Measurements from ENCODE around the gene BRINP2. TPM values are rescaled to one million over a fixed set of nuclear protein-coding genes. Genes with fewer than 3 reads are reported as not detected.

BRINP2 gene
- total and polyA plus RNA-seq, 2 of the 13 experiments (the other 11 are each of a cell fraction or from before 2014, with no cell fraction given), result 0.08 to 0.20 TPM

- 1% methylated on average over 4 of the region's 4 CpGs for WGBS (ENCODE audit: low lambda C conversion rate)
- no peaks in the 10 kb centered on the region for H3K36me3 ChIP-seq (replicated peaks in 1 of 2; ENCODE audit: control insufficient read depth in 1 of 2, insufficient read depth in 2 of 2, low read length in 2 of 2)
- no TSS peak for BruUV-seq (replicated peaks)
- no peak overlapping the region for H2AFZ ChIP-seq (ENCODE audit: low read length)
- TF ChIP-seq YEATS2 (CRISPR knock-in tag; IDR thresholded peaks at IDR 0.05; ENCODE audit: borderline replicate concordance), result no peak
- no peak for TF ChIP-seq ZKSCAN1 (IDR thresholded peaks at IDR 0.05; ENCODE audit: low read length)
- TF ChIP-seq SP4 (CRISPR knock-in tag; IDR thresholded peaks at IDR 0.05), result no peak
- no peak for TF ChIP-seq NFE2L2 (IDR thresholded peaks at IDR 0.05; ENCODE audit: low read length)
- no peak for TF ChIP-seq PPARG (CRISPR knock-in tag; conservative IDR thresholded peaks at IDR 0.05)
- no peak for TF ChIP-seq SUZ12 (IDR thresholded peaks at IDR 0.05; ENCODE audit: low read depth, low read length)
- H3K27me3 ChIP-seq (ENCODE audit: control insufficient read depth in 1 of 2, insufficient read depth in 2 of 2, low read length in 2 of 2), result no peaks in the 10 kb centered on the region; a peak in 1 of 5 replicates
- H3K4me3 ChIP-seq (replicated peaks in 1 of 3; ENCODE audit: insufficient read depth in 1 of 3, low read depth in 2 of 3, low read length in 3 of 3), result no peak overlapping the region
- H3K27ac ChIP-seq (ENCODE audit: extremely low read length, insufficient read depth, low read length), result no peak overlapping the region
- no peak overlapping the region for H3K9ac ChIP-seq (ENCODE audit: insufficient read depth, low read depth, low read length)
- no peaks in the 10 kb centered on the region for H3K9me3 ChIP-seq (ENCODE audit: low read length)
- DNase-seq (ENCODE audit: low spot score) (no peak), FAIRE-seq (no peak), ATAC-seq (no peak)
- H3K4me2 ChIP-seq (ENCODE audit: low read depth, low read length), result no peak overlapping the region
- intact Hi-C loops (cut with micrococcal nuclease; ENCODE audit: unreplicated experiment) (no loop called here), in situ Hi-C loops (cut with HindIII; ENCODE audit: extremely low pct_ligation_motif_present, low pct_unique_long_range_greater_than_20kb) (no loop called here)
- POLR2A ChIA-PET, result no interaction called here
- H4K20me1 ChIP-seq (ENCODE audit: insufficient read depth, low read length), result no peaks in the 10 kb centered on the region
- H3K4me1 ChIP-seq (ENCODE audit: insufficient read depth, low read length), result no peaks in the 10 kb centered on the region
- H3K79me2 ChIP-seq (ENCODE audit: insufficient read depth, low read length), result no peaks in the 10 kb centered on the region
- CTCF ChIA-PET (ENCODE audit: low intra/inter-chr PET ratio, low total read pairs), result no interaction called here
Observed at GRCh38 chr1:177133977-177134538, 36.7 kb upstream of the BRINP2 start.

GRCh38 chr1:177135250-177135649 is 35.5 kb upstream of the BRINP2 start:
- no peak overlapping the region for H3K4me3 ChIP-seq (replicated peaks in 1 of 3; ENCODE audit: insufficient read depth in 1 of 3, low read depth in 2 of 3, low read length in 3 of 3)
- DNase-seq (ENCODE audit: low spot score), result no peak
- intact Hi-C loops (cut with micrococcal nuclease; ENCODE audit: unreplicated experiment), result no loop called here
- no peaks in the 10 kb centered on the region; a peak in 1 of 5 replicates for H3K27me3 ChIP-seq (ENCODE audit: control insufficient read depth in 1 of 2, insufficient read depth in 2 of 2, low read length in 2 of 2)
- no peaks in the 10 kb centered on the region for H3K36me3 ChIP-seq (replicated peaks in 1 of 2; ENCODE audit: control insufficient read depth in 1 of 2, insufficient read depth in 2 of 2, low read length in 2 of 2)
- 3% methylated on average over 4 of the region's 4 CpGs for WGBS (ENCODE audit: low lambda C conversion rate)
- no peak overlapping the region for H3K9ac ChIP-seq (ENCODE audit: insufficient read depth, low read depth, low read length)
- BruUV-seq (replicated peaks), result no TSS peak
- CTCF ChIA-PET (ENCODE audit: low intra/inter-chr PET ratio, low total read pairs), result no interaction called here
- no peak for ATAC-seq
- no peaks in the 10 kb centered on the region for H3K79me2 ChIP-seq (ENCODE audit: insufficient read depth, low read length)
- H3K4me2 ChIP-seq (ENCODE audit: low read depth, low read length), result no peak overlapping the region
- H3K4me1 ChIP-seq (ENCODE audit: insufficient read depth, low read length), result no peaks in the 10 kb centered on the region
- in situ Hi-C loops (cut with HindIII; ENCODE audit: extremely low pct_ligation_motif_present, low pct_unique_long_range_greater_than_20kb), result no loop called here
- POLR2A ChIA-PET, result no interaction called here
- no peaks in the 10 kb centered on the region for H3K9me3 ChIP-seq (ENCODE audit: low read length)
- H3K27ac ChIP-seq (ENCODE audit: extremely low read length, insufficient read depth, low read length), result no peak overlapping the region
- no peak for FAIRE-seq
- no peak overlapping the region for H2AFZ ChIP-seq (ENCODE audit: low read length)
- H4K20me1 ChIP-seq (ENCODE audit: insufficient read depth, low read length), result no peaks in the 10 kb centered on the region
- TF ChIP-seq ZNF672 (CRISPR knock-in tag; IDR thresholded peaks at IDR 0.05) (no peak), NR2C2 (CRISPR knock-in tag; IDR thresholded peaks at IDR 0.05; ENCODE audit: borderline replicate concordance) (no peak), ZNF770 (CRISPR knock-in tag; IDR thresholded peaks at IDR 0.05) (no peak), MBNL3 (CRISPR knock-in tag; conservative IDR thresholded peaks at IDR 0.05) (no peak), ESRRA (CRISPR knock-in tag; IDR thresholded peaks at IDR 0.05; ENCODE audit: low read depth) (no peak), ZFP41 (CRISPR knock-in tag; IDR thresholded peaks at IDR 0.05; ENCODE audit: borderline replicate concordance) (no peak), ZNF275 (CRISPR knock-in tag; IDR thresholded peaks at IDR 0.05; ENCODE audit: borderline replicate concordance) (no peak), JUN (CRISPR knock-in tag; IDR thresholded peaks at IDR 0.05) (no peak), SP5 (CRISPR knock-in tag; IDR thresholded peaks at IDR 0.05; ENCODE audit: borderline replicate concordance, low read depth) (no peak), ASH2L (IDR thresholded peaks at IDR 0.05; ENCODE audit: insufficient read length, low read depth, low read length) (no peak), NR2F6 (IDR thresholded peaks at IDR 0.05) (no peak), NR2F6 (CRISPR knock-in tag; IDR thresholded peaks at IDR 0.05) (no peak), SRF (IDR thresholded peaks at IDR 0.05; ENCODE audit: low read depth, low read length) (no peak)
